HG03039 (cell line): ENCODE measurements around the gene CYTIP.

Experiments used
- ATAC-seq: cut with Tn5 transposase; IDR thresholded peaks from one replicate; pipeline ENCODE4 v1.9.1; 2021; ENCODE audit warnings: mild to moderate bottlenecking, moderate library complexity; ENCODE audit not compliant: unreplicated experiment

The CYTIP gene

GRCh38 chr2:157465554-157465953, 21.7 kb upstream of the CYTIP start:
- no peak for ATAC-seq

DNA sequence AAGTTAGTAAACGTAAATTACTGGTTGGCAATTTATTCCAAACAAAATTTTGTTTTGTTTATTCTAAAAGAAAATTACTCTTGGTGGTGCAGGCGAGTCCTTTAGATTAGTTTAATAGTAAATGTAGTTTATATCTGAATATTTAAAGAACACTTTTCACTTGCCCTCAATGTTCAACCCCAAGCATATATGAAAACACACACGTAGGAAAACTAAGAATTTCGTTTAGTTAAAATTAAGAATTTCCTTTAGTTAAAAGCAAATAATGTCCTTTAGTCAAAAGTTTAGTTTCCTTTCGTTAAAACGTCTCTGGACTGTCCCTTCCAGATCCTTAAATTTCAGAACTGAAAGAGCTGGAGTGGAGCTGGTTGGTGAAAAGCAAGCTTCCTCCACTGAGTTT, 19.1 kb upstream of the CYTIP start:
- no peak for ATAC-seq

DNA sequence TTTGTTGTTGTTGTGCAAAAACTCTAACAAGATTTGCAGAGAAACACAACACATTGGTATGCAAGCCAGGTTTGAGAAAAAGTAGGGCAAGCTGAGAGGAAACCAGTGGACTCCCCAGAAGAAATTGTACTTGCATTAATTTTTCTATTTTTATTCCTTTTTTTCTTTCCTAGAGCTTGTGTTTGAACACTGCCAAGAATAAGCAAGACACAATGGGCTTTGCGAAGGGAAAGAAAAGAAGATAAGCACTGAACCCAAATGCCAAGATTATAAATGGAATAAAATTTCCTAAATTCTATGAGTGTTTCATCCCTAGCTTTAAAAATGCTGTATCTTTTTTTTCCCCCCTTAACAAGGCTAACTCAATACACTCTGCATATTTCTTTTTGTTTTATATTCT, 17.0 kb upstream of the CYTIP start:
- no peak for ATAC-seq

DNA sequence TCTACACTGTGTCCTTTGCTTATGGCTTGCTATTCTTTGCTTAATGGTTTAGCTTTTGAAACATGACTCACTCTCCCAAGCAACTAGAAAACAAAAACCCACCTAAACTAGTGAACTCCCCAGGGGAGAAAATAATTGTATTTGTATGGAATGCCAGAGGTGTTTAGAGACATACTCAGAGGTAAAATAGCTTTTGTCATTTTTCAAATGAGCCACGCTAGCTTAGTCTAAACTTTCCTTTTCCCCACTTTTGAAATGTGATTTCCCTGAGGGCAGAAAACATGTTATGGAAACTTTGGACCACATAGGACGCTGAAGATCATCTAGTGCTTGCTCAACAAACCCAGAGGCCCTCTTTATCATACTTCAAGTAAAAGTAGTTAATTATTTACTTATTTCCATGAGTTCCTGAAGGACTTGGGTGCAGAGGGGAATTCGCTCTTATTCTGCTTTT, 16.5 kb upstream of the CYTIP start:
- no peak for ATAC-seq

- no peak for ATAC-seq
Measured at GRCh38 chr2:157459486-157459885, 15.6 kb upstream of the CYTIP start.

DNA sequence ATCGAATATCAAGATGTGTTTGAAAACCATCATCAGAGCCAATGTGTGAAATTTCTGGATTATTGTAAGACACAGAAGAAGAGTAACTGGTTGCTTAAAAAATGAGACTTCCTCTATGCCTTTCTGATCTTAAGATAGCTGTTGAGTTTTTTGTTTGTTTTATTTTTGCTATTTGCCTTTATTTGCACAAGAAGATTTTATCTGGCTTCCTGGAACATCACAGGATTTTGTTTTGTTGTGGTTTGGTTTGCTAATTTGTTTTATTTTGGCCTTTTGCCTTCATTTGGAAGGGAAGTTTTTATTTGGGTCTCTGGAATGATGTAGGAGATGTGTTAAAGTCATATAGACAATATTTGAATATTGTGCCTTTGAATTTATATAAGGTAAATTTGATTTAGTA, 3.9 kb upstream of the CYTIP start:
- no peak for ATAC-seq

- ATAC-seq: no peak
Measured at GRCh38 chr2:157447031-157447430, 3.1 kb upstream of the CYTIP start.

- no peak for ATAC-seq
Measured at GRCh38 chr2:157444641-157445040, 752 bp upstream of the CYTIP start.

DNA sequence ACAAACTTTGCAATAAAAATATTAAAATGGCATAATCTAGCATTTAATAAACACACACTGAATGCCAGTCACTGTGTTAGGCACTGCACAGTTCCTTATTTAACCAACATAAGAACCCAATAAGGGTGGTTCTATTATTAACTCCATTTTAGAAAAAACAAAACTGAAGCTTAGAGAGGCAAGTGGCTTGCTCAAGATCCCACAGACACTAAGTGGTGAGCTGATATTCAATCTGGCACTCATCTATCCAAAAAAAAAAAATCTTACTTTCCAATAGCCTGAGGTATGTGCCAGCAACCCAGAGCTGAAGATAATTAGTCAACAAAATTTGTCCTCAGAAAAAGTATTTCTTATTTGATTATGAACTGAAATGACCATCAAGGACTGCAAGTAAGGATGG, 799 bp downstream of the CYTIP start:
- no peak for ATAC-seq

- ATAC-seq: no peak
Measured at GRCh38 chr2:157442636-157443035, 1.3 kb downstream of the CYTIP start.

GRCh38 chr2:157442191-157442590, 1.7 kb downstream of the CYTIP start:
- ATAC-seq: no peak

DNA sequence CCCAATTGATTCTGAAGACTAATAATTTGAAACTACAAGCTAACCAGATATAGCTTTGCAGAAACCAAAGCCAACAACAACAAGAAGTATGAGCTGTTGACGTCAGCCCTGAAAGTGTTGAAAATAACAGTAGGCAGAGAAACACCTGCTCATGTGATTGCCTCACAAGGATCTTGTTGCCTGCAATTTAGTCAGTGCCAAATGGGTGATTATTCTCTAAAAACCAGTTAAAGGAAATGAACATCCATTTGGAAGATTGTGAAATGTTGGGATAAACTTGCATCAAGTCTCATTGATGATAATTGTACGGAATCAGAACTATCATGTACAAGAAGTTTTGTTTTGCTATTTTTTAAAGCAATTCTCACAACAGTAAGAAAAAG, 2.8 kb downstream of the CYTIP start:
- peak; percentile 34 for ATAC-seq

- no peak for ATAC-seq
Measured at GRCh38 chr2:157440404-157441071, 3.4 kb downstream of the CYTIP start.

GRCh38 chr2:157439824-157440186, 4.1 kb downstream of the CYTIP start:
- ATAC-seq: peak; percentile 35

DNA sequence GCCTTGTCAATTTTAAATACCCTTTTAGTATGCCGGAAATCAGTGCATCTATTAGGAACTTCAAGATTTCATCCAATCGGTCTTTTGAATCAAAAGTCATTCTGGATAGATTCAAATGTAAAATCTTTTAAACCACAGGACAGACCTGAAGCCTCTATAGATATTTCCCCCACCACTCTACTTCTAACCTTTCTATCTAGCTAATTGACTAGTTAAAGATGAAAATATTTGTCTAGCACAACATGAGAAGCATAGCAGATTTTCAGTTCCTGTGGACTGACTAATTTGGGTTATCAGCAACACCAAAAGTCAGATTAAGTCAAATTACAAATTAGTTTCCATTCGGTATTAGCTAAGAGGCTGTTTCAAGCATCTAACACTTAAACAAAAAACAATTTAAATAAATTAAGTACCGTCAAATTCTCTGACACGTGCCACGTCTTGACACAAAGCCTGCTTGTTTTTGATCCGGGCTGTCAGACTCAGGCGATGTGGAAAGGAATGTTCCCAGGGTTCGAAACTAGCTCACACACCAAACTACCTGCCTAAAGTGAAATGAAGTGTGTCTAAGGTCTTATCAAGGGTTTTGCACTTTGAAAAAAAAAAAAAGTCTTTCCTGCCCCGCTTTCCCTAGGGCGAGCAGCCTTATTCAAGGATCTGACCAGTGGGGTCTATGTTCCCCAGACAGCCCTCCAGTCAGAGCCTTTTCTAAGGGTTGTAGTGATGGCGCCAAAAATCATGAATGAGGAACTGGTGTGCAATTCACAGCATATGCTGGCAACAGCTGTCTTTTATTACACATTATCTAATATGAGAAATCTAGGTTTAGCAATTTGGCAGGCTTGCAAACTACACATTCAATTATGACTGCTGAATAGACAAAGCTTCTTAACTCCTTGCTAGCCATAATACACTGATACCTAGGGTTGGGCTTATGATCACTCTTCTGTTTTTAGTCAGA, 4.7 kb downstream of the CYTIP start:
- ATAC-seq: peak; percentile 1

- ATAC-seq: no peak
Measured at GRCh38 chr2:157433394-157433793, 10.5 kb downstream of the CYTIP start.

DNA sequence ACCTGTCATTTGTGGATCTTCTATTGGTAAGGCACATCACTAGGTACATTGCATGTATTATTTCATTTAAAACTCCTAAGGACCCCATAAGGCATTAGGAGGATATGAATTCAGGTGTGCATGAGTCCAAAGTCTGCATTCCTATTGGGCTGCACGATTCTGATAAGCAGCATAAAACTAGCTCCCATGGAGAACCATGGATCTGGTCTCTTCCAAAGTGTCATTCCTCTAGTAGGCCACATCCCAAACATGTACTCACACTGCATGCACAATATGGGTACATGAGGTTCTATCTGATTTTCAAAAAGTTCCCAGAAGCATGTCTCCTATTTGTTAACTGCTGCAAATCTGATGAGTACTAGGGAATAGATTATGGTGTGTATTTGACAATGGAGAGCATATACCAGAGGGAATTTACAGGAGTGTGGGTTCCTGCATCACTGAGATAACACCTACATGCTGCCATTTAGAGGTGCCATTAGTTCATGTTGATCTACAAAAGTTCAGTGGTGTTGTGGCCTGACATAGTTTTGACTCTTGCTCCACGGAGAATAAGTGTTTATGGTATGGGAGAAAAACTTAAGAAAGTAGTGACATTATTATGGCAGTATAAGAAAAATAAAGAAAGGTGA, 11.3 kb downstream of the CYTIP start:
- no peak for ATAC-seq

DNA sequence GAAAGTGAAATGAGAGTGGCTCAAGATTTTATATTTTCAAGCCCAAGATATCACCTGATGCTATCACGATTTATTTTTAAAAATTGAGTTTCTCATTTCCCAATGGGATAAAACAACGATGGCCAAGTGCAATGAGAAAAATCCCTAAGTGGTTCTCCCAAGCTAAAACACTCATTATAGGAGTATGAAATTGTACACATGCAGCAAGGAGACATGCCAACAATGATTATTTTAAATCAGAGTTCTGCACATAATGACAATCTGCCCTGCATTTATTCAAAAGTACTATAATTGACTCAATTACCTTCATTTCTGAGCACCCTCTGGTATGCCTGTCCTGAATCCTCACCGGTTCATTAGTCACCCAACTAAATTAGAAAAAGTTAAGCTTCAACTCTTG, 12.7 kb downstream of the CYTIP start:
- ATAC-seq: no peak

DNA sequence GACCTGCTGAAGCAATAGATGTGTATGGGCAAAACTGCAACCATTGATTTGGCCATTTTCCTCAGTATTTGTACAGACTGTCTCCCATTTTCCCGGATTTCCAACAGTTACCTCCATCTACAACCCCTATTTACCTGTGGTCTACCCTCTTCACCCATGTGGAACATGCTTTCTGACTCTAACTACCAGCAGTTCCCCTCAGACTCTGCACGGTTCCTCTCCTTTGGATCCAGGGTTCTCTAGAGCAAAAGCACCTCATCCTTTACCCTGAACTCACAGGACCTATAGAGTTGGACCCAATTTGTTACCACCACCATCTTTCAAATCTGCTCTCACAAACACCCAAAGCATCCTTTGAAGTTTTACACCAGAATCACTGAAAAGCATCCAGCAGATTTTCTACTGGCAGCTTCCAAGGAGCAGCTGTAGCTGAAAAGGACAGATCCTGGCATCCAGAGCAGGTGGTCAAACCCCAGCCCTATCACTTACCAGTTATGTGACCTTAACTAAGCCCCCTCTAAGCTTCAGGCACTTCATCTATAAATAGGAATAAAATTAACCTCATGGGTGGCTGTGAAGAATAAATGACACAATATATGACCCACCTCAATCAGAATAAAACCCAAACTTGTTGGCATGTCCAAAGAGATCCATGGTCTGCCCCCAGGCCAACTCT, 15.3 kb downstream of the CYTIP start:
- ATAC-seq: no peak

DNA sequence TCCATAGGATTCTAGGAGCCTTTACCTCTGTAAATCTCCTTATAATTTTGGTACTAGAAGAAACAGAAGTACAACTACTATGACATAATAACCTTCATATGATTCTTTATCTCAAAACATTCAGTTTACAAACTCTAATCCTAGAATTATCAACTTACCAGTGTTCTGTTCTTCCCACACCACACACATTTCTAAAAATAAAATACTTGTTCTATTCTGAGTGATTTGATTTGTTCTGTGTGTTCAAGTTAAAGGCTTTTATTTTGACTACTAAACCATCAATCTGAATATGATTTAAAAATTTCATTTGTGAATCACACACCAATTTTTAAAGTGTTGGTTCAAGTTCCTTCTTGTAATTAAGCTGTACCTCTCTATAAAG, 16.0 kb downstream of the CYTIP start:
- no peak for ATAC-seq
